AG10803 (cell line): ENCODE results near the gene TMOD1.

Source experiments
- DNase-seq: peaks from one replicate; pipeline ENCODE4 v3.0.0; 2010; ENCODE audit warnings: low read depth
- H3K4me3 ChIP-seq: 2 replicates; pipeline ENCODE4 v1.5.1; 2011; ENCODE audit warnings: mild to moderate bottlenecking, low read length, control low read depth
- TF ChIP-seq, protein P1 (sequence below): conservative IDR thresholded peaks from 2 replicates; pipeline ENCODE4 v1.5.1; 2011; ENCODE audit warnings: mild to moderate bottlenecking, low read length, control low read depth, inconsistent platforms

Gene TMOD1

DNA sequence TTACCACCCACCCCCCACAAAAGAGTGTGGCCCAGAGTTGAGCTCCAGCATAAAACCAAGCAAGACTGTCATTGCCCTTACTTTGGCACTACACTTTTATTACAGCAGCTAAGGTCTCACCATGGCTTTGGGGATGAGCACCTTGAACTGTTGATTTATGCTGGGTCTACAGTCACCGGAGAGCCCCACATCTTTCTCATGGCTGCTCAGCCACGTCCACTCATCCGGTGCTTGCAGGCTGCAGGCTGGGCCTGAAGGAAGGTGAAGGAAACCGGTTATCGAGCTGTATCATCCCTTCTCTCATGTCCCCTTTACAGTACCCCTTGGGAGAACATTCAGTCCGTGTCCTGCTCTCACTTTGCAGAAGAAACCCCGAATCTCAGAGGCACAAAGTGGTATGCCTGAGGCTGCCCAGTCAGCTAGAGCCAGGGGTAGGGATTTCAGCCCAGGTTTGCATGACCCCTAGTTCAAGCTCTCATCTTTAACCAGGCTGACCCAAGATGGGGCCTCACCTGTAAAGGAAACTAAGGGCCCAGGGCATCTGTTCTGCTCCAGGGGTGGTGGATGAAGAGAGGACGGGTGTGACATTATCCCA lies 11.6 kb downstream of the TMOD1 start:
- DNase-seq, result no peak
- TF ChIP-seq, protein P1, sequence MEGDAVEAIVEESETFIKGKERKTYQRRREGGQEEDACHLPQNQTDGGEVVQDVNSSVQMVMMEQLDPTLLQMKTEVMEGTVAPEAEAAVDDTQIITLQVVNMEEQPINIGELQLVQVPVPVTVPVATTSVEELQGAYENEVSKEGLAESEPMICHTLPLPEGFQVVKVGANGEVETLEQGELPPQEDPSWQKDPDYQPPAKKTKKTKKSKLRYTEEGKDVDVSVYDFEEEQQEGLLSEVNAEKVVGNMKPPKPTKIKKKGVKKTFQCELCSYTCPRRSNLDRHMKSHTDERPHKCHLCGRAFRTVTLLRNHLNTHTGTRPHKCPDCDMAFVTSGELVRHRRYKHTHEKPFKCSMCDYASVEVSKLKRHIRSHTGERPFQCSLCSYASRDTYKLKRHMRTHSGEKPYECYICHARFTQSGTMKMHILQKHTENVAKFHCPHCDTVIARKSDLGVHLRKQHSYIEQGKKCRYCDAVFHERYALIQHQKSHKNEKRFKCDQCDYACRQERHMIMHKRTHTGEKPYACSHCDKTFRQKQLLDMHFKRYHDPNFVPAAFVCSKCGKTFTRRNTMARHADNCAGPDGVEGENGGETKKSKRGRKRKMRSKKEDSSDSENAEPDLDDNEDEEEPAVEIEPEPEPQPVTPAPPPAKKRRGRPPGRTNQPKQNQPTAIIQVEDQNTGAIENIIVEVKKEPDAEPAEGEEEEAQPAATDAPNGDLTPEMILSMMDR, result no peak
- no peak overlapping the region for H3K4me3 ChIP-seq

DNA sequence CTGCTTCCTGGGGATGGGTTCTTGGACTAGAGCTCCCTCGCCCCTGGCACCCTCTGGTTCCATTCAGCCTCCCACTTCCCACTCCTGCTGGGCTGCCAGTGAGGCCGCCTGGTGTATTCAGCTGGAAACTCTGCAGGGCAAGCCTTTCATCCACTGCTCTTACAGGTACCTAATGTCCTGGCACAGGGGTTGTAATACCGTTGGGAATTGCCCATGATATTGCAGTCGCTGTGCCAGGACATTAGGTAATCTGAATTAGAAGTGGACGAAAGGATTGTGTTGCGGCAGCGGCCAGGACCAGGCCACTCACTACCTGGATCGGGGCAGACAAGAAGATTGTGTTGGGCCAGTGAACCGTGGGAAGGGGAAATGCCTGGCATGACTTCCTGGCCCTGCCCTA lies 13.1 kb downstream of the TMOD1 start:
- TF ChIP-seq, protein P1, result no peak
- no peak overlapping the region for H3K4me3 ChIP-seq
- DNase-seq, result no peak

- TF ChIP-seq, protein P1, result no peak
- no peak for DNase-seq
- no peak overlapping the region for H3K4me3 ChIP-seq
These were observed 14.2 kb downstream of the TMOD1 start for GRCh38 chr9:97515662-97516061.

DNA sequence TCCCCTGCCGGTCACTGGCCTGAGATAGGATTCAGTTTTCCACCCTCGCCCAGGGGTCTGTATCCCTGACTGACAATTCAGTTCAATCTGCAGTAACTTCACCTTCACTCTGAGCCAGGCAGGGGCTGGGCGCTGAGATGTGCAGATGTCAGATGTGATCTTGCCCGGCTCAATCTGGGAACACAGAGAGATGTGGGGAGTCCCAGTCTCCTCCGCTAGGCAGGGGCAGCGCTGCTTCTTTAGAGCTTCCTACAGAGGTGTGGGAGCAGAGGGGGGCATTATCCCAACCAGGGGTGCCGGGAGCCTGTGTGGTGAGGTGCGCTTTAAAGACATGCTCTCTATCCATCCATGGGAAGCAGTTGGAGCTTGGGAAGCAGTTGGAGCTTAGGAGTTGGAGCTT lies 14.6 kb downstream of the TMOD1 start:
- no peak overlapping the region for H3K4me3 ChIP-seq
- TF ChIP-seq, protein P1, result no peak
- no peak for DNase-seq

DNA sequence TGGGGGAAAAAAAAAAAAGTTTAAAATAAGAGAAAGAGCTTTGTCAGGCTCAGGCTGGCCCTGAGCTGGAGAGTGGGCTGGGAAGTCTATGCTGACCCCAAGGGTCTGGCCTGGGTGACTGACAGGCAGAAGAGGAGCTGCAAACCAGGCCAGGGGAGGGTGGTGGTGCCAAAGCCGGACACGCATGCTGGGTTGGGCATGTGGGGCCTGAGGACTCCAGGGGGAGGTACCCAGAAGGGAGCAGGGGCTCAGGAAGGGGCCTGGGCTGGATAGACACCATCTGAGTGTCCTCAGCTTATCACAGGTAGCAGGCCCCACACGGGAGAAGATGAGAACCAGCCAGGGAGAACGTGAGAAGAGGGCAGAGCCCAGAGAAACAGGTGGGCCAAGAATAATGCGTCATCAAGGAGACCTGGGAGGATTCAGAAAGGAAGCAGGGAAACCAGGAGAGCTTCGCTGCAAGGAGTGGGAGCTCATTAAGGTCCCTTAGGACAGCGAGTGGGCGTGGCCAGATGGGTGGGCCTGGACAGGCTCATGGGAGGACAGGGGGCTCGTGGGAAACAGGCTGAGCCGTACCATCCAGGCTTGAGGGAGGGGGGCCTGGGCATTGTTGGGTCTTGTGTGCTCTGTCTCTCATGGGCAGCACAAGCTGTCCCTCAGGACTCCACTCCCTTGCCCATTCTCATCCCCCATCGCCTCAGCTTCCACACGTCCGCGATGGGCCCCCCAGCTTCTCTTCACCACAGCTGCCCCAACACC lies 16.0 kb downstream of the TMOD1 start:
- DNase-seq, result no peak
- TF ChIP-seq, protein P1, result no peak
- no peak overlapping the region for H3K4me3 ChIP-seq

- TF ChIP-seq, protein P1, result no peak
- no peak overlapping the region for H3K4me3 ChIP-seq
- no peak for DNase-seq
These were observed 16.9 kb downstream of the TMOD1 start for GRCh38 chr9:97518166-97518908.
